Panc1 (cell line): ENCODE data around the gene USPL1.

Source experiments
- POLR2AphosphoS5 ChIP-seq: IDR thresholded peaks from 2 replicates; pipeline ENCODE4 v1.6.1; 2012; ENCODE audit warnings: mild to moderate bottlenecking, low read depth, low read length, moderate library complexity
- SIN3A ChIP-seq: IDR thresholded peaks from 2 replicates; pipeline ENCODE4 v1.6.1; 2012; ENCODE audit warnings: low read depth, mild to moderate bottlenecking, low read length, moderate library complexity, borderline replicate concordance; ENCODE audit not compliant: insufficient read depth
- TCF7L2 ChIP-seq: IDR thresholded peaks from 2 replicates; pipeline ENCODE4 v1.6.1; 2011; ENCODE audit warnings: mild to moderate bottlenecking, low read depth, low read length, inconsistent platforms
- TF ChIP-seq, protein P1 (sequence below): fragments of 450-650 bp; IDR thresholded peaks from 2 replicates; pipeline ENCODE4 v1.5.1; 2017; ENCODE audit warnings: mild to moderate bottlenecking
- TF ChIP-seq, protein P2 (sequence below), 2 experiments: IDR thresholded peaks; 2 replicates each; pipeline ENCODE4 v1.6.1; 2011 to 2012; ENCODE audit warnings: low read depth in 2 of 2, control low read depth in 1 of 2, low read length in 1 of 2, mild to moderate bottlenecking in 1 of 2, moderate library complexity in 1 of 2; ENCODE audit not compliant: insufficient read depth in 1 of 2

DNA sequence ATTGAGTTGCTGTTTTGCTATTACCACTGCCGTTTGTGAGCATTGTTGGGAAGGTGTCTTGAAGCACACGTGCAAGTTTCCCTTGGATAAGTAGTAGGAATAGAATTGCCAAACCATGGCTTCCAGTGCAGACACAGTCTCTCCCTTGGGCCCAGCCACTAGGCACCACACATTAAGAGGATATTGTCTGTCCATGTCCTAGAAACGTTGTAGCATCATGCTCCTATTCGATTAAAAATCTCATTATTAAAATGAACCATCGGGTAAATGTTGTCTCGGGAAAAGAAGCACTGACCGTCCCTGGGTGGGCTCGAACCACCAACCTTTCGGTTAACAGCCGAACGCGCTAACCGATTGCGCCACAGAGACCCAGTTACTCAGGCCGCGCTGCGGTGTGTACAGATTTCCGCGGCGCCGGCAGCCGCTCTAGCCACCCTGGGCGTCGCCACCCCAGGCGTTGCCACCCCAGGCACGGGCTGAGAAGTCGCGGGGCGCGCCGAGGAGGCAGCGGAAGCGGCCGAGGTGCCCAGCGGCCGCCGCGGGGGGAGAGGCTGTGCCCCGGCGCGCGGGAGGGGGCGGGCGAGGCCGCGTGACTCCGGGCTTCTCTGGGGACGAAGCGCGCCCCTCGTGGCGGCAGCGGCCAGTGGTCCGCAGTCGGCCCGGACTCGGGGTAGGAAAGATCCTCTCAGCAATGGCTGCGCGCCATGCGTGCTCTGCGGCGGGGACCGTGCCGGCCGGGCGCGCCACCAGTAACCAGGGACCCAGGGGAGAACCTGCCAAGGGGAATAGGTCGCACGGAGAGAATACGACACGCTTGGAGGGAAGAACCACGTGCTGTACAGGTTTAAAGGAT is 56.2 kb downstream of the USPL1 start:
- TF ChIP-seq TCF7L2 (no peak), POLR2AphosphoS5 (0 out of 2 replicates have a peak, but pooled peaks have one; percentile 32), SIN3A (no peak)
- TF ChIP-seq, protein P1, sequence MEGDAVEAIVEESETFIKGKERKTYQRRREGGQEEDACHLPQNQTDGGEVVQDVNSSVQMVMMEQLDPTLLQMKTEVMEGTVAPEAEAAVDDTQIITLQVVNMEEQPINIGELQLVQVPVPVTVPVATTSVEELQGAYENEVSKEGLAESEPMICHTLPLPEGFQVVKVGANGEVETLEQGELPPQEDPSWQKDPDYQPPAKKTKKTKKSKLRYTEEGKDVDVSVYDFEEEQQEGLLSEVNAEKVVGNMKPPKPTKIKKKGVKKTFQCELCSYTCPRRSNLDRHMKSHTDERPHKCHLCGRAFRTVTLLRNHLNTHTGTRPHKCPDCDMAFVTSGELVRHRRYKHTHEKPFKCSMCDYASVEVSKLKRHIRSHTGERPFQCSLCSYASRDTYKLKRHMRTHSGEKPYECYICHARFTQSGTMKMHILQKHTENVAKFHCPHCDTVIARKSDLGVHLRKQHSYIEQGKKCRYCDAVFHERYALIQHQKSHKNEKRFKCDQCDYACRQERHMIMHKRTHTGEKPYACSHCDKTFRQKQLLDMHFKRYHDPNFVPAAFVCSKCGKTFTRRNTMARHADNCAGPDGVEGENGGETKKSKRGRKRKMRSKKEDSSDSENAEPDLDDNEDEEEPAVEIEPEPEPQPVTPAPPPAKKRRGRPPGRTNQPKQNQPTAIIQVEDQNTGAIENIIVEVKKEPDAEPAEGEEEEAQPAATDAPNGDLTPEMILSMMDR = peak; percentile 79
- TF ChIP-seq, protein P2, sequence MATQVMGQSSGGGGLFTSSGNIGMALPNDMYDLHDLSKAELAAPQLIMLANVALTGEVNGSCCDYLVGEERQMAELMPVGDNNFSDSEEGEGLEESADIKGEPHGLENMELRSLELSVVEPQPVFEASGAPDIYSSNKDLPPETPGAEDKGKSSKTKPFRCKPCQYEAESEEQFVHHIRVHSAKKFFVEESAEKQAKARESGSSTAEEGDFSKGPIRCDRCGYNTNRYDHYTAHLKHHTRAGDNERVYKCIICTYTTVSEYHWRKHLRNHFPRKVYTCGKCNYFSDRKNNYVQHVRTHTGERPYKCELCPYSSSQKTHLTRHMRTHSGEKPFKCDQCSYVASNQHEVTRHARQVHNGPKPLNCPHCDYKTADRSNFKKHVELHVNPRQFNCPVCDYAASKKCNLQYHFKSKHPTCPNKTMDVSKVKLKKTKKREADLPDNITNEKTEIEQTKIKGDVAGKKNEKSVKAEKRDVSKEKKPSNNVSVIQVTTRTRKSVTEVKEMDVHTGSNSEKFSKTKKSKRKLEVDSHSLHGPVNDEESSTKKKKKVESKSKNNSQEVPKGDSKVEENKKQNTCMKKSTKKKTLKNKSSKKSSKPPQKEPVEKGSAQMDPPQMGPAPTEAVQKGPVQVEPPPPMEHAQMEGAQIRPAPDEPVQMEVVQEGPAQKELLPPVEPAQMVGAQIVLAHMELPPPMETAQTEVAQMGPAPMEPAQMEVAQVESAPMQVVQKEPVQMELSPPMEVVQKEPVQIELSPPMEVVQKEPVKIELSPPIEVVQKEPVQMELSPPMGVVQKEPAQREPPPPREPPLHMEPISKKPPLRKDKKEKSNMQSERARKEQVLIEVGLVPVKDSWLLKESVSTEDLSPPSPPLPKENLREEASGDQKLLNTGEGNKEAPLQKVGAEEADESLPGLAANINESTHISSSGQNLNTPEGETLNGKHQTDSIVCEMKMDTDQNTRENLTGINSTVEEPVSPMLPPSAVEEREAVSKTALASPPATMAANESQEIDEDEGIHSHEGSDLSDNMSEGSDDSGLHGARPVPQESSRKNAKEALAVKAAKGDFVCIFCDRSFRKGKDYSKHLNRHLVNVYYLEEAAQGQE (IDR thresholded peaks at IDR 0.05; ENCODE audit: insufficient read depth in 1 of 2, low read depth in 2 of 2, low read length in 1 of 2) = no peak
